ENCODE data around the gene KATNAL1.

Gene KATNAL1

DNA sequence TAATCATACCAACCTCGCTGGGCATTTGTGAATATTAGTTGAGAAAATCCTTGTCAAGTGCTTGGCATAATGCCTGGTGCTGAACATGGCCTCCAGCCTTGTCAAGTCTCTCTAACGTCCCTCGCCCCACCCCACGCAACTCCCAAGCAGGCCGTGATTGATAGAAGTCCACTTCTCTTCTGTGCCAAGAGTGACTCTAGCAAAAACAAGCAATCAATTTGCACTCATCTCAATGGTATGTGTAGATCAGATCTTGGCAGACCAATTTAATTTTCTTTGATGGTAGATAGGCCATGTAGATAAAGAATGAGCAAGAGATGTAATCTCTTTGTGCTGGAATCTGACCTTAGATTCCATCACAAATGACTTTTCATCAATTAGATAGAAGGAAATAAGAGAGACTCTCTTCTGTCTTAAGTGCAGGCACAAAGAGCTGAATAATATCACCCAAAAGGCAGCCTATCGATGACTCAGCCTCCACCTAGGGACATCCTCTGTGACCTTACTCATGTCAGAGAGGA is 31.0 kb upstream of the KATNAL1 start:
- TF ChIP-seq, protein P1, sequence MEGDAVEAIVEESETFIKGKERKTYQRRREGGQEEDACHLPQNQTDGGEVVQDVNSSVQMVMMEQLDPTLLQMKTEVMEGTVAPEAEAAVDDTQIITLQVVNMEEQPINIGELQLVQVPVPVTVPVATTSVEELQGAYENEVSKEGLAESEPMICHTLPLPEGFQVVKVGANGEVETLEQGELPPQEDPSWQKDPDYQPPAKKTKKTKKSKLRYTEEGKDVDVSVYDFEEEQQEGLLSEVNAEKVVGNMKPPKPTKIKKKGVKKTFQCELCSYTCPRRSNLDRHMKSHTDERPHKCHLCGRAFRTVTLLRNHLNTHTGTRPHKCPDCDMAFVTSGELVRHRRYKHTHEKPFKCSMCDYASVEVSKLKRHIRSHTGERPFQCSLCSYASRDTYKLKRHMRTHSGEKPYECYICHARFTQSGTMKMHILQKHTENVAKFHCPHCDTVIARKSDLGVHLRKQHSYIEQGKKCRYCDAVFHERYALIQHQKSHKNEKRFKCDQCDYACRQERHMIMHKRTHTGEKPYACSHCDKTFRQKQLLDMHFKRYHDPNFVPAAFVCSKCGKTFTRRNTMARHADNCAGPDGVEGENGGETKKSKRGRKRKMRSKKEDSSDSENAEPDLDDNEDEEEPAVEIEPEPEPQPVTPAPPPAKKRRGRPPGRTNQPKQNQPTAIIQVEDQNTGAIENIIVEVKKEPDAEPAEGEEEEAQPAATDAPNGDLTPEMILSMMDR (IDR thresholded peaks at IDR 0.05): no peak

DNA sequence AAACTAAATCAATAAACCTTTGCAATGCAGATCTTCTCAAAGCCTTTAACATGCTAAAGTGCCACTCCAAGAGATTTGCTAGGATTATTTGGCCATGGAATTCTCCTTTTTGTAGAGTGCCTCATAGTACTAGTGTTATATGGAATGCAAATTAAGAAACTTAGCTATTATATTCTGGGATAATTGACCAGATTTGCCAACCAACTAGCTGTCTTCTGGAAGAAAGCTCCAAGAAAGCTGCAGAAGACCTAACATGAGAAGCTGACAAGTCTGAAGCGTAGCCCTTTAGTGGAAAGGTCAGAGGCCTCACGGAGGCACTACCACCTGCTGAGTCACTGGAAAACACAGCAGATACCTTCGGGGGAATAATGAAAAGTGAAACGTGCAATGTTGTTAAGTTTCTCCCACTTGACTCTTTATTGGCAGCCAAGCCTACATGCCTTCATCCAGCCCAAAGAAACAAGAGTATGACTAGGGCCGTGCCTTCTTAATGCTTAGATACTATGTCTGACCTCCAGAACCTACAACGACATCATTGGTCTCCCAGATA is 29.8 kb upstream of the KATNAL1 start:
- TF ChIP-seq, protein P1 (IDR thresholded peaks at IDR 0.05): no peak

DNA sequence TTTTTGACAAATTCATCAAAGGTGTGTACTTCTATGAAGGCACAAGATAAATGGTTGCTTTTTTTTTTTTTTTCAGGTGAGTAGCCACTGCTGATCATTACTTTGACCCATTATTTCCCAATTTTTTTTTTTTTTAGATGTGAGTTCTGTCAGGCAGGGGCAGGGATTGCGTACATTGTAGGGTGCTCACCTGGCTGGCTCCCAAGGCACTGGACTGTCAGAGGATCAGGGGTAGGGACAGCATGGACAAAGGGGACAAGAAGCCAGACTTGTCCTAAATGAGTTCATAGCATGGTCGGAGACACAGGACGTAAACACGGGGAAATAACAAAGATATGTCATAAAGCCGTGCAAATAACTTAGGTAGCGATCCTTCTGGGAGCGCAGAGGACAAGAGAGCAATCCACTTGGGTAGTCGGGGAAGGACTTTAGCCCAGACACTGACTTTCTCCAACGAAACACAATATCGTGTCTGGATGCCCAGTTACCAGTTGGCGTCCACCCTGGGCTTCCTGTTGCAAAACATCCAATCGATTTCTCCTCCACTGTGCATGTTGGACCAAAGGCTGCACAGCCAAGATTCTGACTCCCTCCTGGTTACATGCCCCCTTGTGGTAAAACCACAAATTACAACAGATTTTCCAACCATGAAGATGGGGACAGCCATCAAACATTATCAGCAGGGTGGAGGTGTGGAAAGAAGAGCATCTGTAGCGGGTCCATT is 27.5 kb upstream of the KATNAL1 start:
- TF ChIP-seq, protein P1 (IDR thresholded peaks at IDR 0.05): peak; percentile 42; the same call in 1 of the 2 replicates

DNA sequence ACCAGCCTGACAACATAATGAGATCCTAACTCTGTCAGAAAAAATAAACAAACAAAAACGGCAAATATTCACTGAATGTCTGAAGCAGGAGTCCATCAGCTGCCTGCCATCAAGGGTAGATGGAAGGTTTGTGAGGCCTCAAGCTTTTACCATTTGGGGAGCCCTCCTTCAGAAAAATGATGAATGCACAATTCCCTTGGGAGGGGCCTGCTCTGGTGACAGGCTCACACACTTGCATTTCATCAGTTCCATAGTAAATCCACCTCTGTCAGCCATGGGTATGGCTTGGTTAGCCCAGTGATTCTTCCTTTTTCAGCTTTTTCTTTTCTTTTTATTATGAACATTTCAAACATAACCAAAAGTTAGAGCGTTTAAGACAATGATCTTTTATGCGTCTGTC is 26.3 kb upstream of the KATNAL1 start:
- TF ChIP-seq, protein P1 (IDR thresholded peaks at IDR 0.05): no peak

DNA sequence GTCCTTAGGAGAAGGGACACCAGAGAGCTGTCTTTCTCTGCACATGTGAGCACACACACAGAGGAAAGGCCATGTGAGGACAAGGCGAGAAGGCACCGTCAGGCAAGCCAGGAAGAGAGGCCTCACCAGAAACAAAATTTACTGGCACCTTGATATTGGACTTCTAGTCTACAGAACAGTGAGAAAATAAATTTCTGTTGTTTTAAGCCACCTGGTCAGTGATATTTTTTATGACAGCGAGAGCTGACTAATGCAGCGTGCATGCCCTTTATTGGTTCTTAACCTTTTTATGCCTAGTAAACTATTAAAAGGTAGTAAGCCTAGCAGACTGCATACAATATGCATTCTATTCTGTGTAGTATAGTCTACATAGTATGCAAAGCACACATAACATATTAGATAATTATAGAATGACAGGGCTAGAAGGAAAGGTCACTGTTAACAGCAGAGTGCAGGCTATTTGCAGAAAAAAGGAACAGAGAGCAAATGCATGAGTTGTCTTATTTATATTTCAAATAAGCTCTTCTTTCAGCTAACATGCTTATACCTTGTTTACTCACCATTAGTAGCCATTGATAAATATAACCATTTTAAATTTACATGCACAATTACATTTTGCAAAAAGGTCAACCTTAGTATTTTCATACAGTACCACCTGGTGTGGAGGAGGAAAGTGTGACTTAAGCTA is 25.2 kb upstream of the KATNAL1 start:
- TF ChIP-seq, protein P1 (IDR thresholded peaks at IDR 0.05): no peak

DNA sequence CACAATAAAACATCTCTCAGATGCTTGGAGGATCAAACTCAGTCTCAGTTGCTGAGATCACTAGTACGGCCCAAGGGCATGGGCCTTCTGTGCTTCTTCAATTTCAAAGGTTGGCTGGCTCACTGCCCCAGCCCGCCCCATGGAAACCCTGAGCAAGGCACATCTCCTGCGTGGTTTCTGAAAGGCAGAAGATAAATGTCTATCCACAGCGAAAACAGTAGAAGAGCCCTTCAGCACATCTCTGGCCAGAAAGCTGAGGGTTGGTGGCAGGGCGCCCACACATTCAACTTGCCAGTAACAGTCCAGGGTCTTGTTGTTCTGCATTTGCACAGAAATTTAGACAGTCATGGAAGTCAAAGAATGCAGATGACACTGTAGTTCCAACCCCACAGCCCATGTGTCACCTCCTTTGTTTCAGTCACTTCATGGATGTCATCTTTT is 24.0 kb upstream of the KATNAL1 start:
- TF ChIP-seq, protein P1 (IDR thresholded peaks at IDR 0.05): no peak

DNA sequence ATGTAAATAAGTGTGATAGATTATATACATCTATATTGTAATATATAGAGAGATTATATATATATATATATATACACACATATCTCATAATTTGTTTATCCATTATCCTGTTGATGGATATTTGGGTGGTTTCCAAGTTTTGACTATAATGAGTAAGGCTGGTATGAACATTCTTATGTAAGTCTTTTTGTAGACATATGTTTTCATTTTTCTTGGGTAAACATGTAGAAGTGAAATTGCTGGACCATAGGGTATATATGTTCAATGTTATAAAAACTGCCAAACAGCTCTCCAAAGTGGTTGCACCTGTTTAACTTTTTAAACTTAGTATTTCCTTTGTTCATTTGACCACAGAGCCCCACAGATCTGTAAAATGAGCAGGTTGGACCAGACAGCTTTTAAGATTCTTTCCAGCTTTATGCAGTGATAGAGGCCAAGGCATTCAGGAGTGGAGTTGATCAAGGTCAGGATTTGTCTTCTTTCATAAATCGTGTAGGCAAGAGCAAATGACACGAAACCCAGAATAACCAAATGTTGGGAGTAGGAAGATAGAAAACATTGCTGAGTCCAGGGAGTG is 21.7 kb upstream of the KATNAL1 start:
- TF ChIP-seq, protein P1 (IDR thresholded peaks at IDR 0.05): no peak
